BE2C (cell line): ENCODE measurements around the gene NLRP11.
A peak's percentile ranks its signal among the peaks of the same experiment; 100 is the strongest.
"Not testable (repeated sequence)": the region's sequence is repeated elsewhere in the genome, so short reads cannot be mapped to it uniquely, and the experiment has no call there.

Experiments used
- DNase-seq: peaks from one replicate; pipeline ENCODE4 v3.0.0-alpha.2; 2020
- H3K27me3 ChIP-seq: fragments of 250-450 bp; sonication (Bioruptor Pico); 2 replicates; pipeline ENCODE4 v1.5.1; 2020; ENCODE audit warnings: mild to moderate bottlenecking
- H3K36me3 ChIP-seq: fragments of 250-450 bp; sonication (Bioruptor Pico); 2 replicates; pipeline ENCODE4 v1.5.1; 2020; ENCODE audit warnings: mild to moderate bottlenecking
- H3K4me1 ChIP-seq: fragments of 250-450 bp; sonication (Bioruptor Pico); 2 replicates; pipeline ENCODE4 v1.5.1; 2020
- H3K4me3 ChIP-seq: 2 replicates; pipeline ENCODE4 v1.5.1; 2011; ENCODE audit warnings: low read depth, low read length
- H3K9me3 ChIP-seq: fragments of 250-450 bp; sonication (Bioruptor Pico); 2 replicates; pipeline ENCODE4 v1.5.1; 2020
- CTCF ChIP-seq: IDR thresholded peaks from 2 replicates; pipeline ENCODE4 v1.5.1; 2012; ENCODE audit warnings: mild to moderate bottlenecking, low read depth, low read length

Gene NLRP11

GRCh38 chr19:55778331-55778730 lies 53.5 kb downstream of the NLRP11 start:
- H3K27me3 ChIP-seq, result peaks cover 47% of the 10 kb centered on the region
- no peak for TF ChIP-seq CTCF
- no peaks in the 10 kb centered on the region for H3K9me3 ChIP-seq
- H3K4me1 ChIP-seq, result no peaks in the 10 kb centered on the region
- H3K36me3 ChIP-seq, result no peaks in the 10 kb centered on the region
- no peak overlapping the region for H3K4me3 ChIP-seq
- DNase-seq, result no peak

- peak; percentile 33 for DNase-seq
Observed at GRCh38 chr19:55777528-55777927, 54.3 kb downstream of the NLRP11 start.

GRCh38 chr19:55769632-55770031 lies 62.2 kb downstream of the NLRP11 start:
- H3K4me1 ChIP-seq, DNase-seq, H3K36me3 ChIP-seq, H3K9me3 ChIP-seq, H3K4me3 ChIP-seq: not testable (repeated sequence)
- H3K27me3 ChIP-seq, result peaks cover 16% of the 10 kb centered on the region

More at GRCh38 chr19:55777528-55777927, 54.3 kb downstream of the NLRP11 start:
- Histone ChIP-seq H3K36me3 (no peaks in the 10 kb centered on the region), H3K4me1 (no peaks in the 10 kb centered on the region), H3K9me3 (no peaks in the 10 kb centered on the region), H3K27me3 (peaks cover 39% of the 10 kb centered on the region), H3K4me3 (no peak overlapping the region)
- peak; percentile 45 for TF ChIP-seq CTCF

- H3K36me3 ChIP-seq, H3K4me1 ChIP-seq, H3K4me3 ChIP-seq, DNase-seq, H3K9me3 ChIP-seq: not testable (repeated sequence)
- peaks cover 16% of the 10 kb centered on the region for H3K27me3 ChIP-seq
Observed at GRCh38 chr19:55768818-55769217, 63.0 kb downstream of the NLRP11 start, which contains the start of gene RFPL4AL1. RFPL4AL1 (plus strand) TSS chr19:55769118; CDS start chr19:55771805, 2,687 bp downstream.

- peaks cover 16% of the 10 kb centered on the region for H3K27me3 ChIP-seq
- no peaks in the 10 kb centered on the region for H3K36me3 ChIP-seq
- DNase-seq, result no peak
- no peaks in the 10 kb centered on the region for H3K4me1 ChIP-seq
- no peak overlapping the region for H3K4me3 ChIP-seq
- no peaks in the 10 kb centered on the region for H3K9me3 ChIP-seq
- TF ChIP-seq CTCF, result no peak
Observed at GRCh38 chr19:55766466-55766865, 65.3 kb downstream of the NLRP11 start.

GRCh38 chr19:55758797-55759196 lies 73.0 kb downstream of the NLRP11 start, which contains the start of gene RFPL4A:
RFPL4A (plus strand) TSS chr19:55759097; CDS start chr19:55761801, 2,704 bp downstream.
- not testable (repeated sequence) for DNase-seq, H3K9me3 ChIP-seq
- peaks cover 19% of the 10 kb centered on the region for H3K27me3 ChIP-seq

GRCh38 chr19:55756808-55757207 lies 75.0 kb downstream of the NLRP11 start:
- not testable (repeated sequence) for H3K4me3 ChIP-seq, DNase-seq, H3K9me3 ChIP-seq, H3K4me1 ChIP-seq, H3K36me3 ChIP-seq
- H3K27me3 ChIP-seq, result peaks cover 32% of the 10 kb centered on the region

More at GRCh38 chr19:55758797-55759196, 73.0 kb downstream of the NLRP11 start, which contains the start of gene RFPL4A:
- not testable (repeated sequence) for H3K36me3 ChIP-seq, H3K4me1 ChIP-seq, H3K4me3 ChIP-seq

GRCh38 chr19:55753401-55753800 lies 78.4 kb downstream of the NLRP11 start:
- TF ChIP-seq CTCF, result no peak
- no peak for DNase-seq
- Histone ChIP-seq H3K4me3 (no peak overlapping the region), H3K9me3 (no peaks in the 10 kb centered on the region), H3K27me3 (peaks cover 61% of the 10 kb centered on the region), H3K36me3 (no peaks in the 10 kb centered on the region), H3K4me1 (no peaks in the 10 kb centered on the region)
